DMS79 (cell line): ENCODE results near the gene HDAC7.
"Not testable (repeated sequence)": the region's sequence is repeated elsewhere in the genome, so short reads cannot be mapped to it uniquely, and the experiment has no call there.

Experiments
- DNase-seq: peaks from one replicate; lab custom pipeline; 2025; lab: John Stamatoyannopoulos, UW

The HDAC7 gene

DNA sequence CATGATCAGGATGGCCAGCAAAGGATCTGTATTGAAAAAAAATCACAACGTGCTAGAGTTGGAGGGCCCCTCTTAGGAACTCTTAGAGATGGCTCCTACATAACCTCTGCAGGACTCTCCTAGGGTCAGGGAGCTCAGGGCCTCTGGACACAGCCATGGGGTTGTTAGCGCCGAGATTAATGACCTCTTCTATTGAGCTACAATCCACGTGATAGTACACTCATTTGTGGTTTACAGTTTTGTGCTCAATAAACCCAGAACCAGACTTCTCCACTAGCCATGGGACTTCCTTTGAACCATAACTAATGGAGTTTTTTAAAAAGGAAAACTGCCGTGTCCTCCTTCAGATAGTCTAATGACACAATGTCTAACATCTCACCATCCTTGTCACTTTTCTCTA lies 29.6 kb upstream of the HDAC7 start:
- no peak for DNase-seq

DNA sequence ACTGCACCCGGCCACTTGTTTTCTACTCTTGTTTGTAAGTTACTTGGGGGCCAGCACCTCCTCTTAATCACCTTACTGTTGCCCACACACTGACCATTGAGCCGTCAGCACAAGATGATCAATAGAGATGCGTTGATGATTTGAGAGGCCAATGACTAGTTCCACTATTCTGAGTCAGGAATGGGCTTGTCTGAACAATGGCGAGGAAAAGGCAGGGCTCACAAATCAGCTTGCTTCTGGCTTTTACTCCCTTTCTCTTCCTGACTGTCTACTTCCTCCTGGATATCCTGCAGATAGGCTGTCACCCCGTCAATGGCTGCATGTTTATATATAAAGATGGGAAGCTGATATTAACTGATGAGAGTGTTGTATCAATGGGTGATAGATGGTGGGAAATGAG lies 29.1 kb upstream of the HDAC7 start:
- DNase-seq, result no peak

DNA sequence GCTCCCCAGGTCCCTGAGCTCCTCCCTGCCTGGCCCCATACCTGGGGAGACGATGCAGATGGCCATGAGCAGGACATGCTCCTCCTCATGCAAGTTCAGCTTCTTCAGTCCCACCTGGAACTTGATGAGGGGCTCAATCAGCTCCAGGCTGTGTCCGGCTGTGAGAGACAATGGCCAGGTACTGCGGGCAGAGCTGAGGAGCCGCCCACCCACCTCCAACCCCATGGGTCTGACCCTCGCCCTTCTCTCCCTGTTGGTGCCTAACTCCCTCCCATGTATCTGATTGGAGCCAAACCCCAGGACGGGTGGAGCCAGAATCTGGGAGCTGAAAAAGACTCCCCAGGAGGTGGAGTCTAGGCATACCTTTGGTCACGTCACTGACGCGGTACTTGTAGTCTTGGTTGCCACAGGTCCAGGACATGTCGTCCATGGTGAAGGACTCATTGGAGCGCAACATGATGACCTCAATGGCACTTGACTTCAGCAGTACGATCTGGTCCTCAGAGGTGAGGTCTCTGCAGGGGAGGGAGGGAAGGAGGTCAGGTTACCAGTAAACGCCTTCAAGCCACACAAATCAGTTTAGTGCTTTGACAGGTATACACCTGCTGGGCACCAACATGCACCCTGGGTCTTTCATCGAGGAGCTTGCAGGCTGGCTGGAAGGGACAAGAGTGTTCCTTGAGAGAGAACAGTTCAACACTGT lies 26.7 kb upstream of the HDAC7 start:
- DNase-seq, result peak; percentile 40

DNA sequence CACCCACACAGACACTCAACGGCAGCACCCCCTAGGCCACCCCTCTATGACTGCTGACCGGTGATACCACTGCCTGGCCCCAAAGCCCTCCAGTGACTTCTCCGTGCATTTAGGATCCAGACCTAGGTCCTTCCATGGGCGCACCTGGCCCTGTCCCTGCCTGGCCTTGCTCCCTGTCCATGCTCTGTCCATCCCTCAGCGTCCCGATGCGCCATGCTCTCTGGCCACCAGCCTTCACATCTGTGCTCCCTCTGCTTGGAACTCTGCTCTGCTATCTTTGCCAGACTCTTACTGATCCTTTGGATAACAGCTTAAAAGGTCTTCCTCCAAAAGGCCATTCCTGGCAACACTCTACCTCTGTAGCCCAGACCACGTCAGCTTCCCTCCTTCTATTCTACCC lies 25.4 kb upstream of the HDAC7 start:
- no peak for DNase-seq

DNA sequence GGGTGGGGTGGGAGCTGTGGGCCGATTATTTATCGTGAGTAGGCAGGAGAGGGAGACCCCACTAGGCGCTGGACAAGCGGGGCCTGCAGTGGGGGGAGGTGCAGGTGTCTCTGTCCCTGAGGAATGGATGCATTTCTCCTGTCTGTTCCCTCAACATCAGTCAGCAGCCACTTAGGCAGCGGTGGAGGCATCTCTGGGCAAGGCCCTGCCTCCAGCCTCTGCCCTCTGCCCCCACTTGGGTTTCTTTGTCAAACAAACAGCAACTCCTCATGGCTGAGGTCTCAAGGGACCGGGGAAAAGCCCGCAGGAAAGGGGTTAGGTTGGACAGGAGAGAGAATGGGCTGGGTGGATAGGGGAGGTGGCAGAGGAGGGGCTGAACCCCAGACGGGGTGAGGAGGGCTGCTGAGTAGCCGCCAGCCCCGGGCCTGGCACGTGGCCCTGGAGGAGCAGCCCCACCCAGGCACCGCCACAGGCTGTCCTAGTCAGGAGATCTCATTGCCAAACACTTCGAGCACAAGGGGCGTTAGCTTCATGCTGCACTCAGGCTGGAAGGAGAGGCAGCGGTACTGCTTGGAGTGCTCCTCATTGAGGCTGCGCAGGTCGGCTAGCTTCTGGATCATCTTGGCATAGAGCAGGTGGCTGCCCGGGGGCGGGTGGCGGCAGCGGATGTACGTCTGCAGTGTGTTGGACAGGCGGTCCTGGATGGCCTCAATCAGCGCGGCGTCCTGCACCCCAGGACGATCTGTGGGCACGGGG lies 24.7 kb upstream of the HDAC7 start:
- peak; percentile 36 for DNase-seq

DNA sequence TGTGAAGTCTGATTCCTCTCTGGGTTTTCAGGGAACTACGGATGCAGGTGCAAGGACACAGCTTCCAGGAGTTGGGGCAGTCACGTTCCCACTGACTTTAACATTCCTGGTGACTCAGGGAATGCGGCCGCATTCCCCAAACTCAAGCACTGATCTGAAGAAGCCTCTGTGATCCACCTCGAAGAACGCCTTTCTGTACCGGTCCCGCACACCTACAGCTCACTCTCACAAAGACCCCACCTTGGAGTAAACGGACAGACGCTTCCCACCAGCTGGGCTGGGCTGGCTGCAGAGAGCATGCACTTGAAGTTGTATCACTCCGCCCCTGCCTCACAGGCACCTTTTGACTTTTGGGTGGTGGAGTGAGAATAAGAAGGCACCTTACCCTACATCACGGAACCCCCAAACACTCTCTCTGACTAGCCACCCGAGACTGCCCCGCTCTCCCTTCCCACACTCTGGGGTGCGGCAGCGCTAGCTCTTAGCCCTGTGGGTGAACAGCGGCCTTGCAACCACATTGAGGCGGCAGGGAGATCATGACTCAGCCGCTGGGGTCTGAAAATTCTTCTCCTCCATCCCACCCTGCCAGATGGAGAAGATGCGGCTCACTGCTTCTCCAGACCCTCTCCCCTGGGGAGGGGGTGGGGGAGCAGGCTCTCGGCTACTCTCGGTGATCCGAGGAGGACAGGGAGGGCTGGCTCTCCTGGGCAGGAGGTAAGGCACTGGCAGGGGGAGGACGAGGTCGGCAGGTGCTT lies 23.7 kb upstream of the HDAC7 start:
- DNase-seq, result no peak

DNA sequence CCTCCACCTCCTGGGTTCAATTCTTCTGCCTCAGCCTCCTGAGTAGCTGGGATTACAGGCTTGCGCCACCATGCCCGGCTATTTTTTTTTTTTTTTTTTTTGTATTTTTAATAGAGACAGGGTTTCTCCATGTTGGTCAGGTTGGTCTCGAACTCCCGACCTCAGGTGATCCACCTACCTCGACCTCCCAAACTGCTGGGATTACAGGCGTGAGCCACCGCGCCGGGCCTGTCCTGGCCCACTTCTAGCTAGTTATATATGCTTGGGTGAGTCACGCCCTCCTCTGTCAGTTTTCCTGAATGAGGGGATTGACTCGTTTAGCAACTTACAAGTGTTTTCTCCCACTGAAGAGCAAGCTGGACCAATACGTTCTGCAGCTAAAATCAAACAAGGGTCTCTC lies 22.8 kb upstream of the HDAC7 start:
- not testable (repeated sequence) for DNase-seq

DNA sequence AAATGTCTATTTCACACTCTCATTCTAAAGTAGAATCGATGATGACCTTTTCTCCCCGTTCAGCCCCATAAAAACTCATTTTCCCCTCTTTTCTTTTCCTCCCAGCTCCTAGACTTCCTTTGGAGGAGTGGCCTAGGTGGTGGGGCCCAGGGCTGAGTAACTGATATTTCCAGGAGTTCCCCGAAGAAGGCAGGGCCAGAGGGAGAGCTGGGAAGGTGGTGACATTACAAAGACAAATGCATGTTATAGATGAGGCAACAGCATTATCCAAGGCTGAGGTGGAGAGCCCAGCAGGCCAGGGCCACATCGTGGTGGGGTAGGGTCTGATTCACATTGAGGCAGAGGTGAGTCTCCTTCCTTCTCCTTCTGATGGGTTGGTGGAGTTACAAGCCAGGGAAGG lies 22.2 kb upstream of the HDAC7 start:
- no peak for DNase-seq

DNA sequence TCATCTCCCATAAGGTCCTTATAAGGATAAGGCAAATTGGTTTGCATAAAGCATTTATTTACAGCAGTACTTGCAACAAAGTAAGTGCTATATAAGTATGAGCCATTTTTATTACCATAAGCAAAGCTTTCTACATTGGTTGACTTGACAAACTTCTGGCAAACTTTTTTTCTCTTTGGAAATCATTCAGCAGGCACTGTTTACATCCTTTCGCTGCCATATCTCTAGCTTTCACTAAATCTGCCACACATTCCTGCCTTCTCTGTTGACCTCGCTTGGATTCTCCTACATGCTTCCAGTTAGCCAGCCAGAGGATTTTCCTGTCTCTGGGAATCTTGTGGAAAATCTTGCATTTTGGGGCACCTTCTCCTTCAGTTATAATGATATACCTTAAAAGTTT lies 21.8 kb upstream of the HDAC7 start:
- DNase-seq, result no peak

DNA sequence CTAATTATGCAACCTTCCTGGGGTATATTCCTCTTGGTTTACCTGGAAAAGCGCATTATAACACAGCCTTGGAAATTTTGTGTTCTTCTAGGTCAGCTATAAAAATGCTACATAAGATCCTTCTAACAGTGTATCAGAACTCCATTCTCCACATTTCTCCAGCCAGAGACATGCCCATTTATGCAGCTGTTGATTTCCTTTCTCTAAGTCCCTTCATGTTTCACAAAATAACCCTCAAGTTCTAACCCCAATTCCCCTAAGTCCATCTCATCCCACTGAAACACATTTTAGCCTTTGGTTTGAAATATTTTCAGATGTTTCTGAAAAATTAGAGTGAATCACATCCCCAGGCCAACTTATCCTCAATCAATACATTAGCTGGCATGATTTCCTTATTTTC lies 20.9 kb upstream of the HDAC7 start:
- DNase-seq, result no peak

DNA sequence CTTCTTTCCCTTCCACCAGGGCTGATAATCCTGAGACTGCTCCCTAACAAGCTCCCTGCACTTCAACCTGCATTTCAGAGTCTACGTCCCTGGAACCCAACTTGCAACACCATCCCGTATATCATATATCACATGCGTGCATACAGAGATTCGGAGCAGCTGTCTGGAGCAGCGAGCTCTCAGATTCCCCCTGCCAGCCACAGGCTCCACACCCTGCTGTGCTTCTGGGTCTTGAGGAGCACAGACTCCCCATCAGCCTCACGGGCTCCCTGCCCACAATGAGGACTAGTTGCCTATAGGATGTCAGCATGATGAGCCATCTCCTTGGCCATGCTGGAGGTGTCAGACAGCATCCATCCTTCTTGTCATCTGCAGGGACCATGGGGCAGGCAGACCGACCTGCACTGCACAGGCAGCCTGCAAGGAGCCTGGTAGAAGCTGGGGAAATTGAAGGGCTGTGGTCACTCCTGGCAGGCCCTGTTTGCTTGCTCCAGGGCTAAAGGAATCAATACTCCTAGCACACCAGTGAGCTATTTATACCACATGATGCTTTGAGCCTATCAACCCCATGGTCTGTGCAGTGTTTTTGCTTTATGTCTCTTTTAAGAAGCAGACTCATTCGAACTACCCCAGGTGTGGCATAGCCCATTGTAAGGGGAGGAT lies 19.6 kb upstream of the HDAC7 start:
- DNase-seq, result no peak

DNA sequence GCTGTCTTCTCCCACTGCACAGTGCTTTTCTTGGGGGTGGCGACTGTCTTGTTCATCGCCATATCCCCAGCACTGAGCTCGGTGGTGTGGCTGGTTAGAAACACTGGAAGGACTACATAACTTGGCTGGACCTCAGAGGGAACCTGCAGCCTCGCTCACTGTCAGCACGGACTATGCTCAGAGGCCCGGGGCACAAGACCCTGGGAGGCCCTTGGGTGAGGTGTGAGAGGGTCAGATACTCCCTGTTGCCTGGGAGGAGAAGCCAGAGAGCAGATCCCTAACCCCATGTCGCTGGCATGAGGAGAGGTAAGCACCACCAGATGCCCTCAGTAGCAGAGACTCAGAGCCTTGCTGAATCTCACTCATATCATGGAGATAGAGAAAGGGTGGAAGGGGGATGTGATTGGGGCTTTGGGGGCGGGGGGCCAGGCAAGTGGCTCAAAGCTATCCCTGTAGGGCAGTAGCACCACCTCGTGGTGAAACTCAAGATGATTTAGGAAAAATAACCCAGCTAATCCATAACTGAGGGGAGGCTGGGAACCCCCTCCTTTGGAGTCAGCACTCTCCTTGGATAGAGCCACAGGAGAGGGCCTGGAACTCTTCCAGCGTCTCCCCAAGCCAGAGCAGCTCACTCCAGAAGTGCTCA lies 18.7 kb upstream of the HDAC7 start:
- DNase-seq, result no peak

DNA sequence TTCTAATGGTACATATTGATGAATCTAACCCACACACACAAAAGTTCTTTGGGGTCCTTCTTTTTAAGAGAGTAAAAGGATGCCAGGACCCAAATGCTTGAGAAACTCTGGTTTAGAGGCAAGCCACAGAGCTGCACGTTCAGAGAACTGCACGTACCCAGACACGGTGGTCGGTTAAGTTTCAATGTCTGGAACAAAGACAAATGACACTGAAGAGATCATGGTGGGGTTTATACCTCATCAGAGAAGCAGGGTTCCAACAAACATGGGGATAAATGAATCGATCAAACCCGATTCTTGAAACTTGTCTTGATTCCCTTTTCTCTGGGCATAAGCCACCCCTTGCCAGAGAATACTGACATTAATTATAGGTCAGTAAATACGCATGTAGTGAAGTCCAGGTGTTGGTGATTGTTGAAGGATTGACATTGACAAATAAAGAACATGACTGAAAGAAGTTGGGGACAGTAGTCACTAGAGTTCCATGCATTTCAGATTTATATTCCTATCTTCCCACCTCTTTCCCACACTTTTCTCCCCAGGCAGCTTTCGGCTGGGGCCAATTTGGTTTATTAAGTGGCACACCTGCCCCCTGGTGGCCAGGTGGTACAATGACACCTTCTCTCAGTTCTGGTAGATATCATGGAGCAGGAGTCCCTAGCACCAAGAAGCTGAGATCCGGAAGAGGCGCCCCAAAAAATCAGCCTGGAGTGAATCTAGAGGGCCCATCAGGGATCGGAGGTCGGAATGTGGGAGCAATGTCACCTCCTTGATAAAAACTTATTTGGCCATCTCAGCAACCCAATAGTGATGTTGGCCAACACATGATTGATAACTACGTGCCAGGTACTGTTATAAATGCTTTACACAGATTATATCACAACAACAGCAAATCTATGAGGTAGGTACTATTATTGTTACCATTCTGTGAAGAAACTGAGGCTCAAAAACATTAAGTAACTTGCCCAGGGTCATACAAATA lies 17.8 kb upstream of the HDAC7 start:
- DNase-seq, result peak; percentile 17

DNA sequence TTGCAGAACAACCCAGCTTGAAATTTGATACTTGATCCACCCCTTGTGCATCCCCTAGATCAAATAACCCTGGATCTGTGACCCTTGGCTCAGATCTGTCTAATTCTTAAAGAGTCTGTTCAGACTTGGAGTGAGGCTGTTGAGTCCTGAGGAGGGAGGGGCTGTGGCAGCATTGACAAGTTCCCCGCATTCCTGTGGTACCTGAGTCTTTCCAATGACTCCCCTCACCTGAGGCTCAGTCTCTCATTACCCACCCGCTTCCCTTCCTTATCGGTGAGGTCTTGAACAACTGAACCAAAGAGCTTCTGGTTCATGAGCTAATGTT lies 16.1 kb upstream of the HDAC7 start:
- DNase-seq, result no peak

DNA sequence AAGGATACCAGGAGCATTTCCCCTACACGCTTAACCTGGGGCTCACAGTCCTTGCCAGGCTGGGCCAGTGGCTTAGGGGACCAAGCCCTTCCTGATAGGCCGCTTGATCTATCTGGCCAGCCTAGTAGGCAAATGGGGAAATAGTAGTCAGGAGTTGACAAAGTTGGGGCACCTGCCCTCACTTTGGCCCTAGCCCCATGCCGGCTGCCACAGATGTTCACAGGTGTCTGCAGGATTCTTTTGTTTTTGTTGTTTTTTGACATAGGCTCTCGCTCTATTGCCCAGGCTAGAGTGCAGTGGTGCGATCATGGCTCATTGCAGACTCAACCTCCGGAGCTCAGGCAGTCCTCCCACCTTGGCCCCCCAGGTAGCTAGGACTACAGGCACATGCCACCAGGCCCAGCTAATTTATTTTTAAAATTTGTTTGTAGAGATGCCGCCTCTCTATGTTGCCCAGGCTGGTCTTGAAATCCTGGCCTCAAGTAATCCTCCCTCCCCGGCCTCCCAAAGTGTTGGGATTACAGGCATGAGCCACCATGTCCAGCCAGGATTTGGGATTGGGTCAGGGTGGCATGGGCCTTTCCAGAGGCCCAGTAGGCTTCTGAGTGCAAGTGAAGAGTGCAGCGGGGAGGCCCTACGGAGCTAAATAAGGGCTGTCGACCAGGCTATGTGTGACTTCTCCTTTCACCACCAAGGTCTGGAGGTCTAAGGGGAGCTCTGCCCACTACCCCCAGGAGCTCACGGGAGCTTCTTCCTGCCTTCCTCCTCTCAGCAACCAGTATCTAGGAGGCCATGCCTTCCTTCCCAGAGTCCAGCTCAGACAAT lies 15.5 kb upstream of the HDAC7 start:
- no peak for DNase-seq

DNA sequence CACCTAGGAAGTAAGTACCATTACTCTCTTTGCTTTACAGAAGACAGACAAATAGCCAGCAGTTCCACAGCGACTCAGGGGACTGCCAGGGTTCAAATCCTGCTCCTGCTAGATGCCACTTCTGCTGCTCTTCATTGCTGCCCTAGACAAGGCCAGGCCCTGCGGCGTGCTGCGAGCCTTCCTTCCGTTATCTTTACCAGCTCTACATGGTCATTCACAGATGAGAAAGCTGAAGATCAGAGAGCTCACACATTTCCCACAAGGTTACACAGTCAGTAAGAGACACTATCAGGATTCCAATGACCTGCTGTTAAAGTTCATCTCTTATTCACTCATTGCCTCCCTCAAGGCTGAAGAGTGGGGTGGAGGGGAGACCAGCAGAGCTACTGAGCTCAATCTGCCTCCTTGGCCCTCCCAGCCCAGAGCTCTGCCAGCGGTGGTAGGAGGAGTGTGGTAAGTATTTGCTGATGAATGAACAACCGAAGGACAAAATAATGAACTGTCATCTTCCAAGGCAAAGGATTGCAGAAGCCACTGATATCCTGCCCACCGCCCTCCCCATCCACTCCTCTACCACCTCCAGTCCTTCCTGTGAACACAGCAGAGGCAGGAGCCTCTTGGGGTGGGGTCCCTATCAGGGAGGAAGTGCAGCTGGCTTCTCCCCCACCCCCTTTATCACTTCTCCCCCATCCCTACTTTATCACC lies 14.6 kb upstream of the HDAC7 start:
- DNase-seq, result no peak

DNA sequence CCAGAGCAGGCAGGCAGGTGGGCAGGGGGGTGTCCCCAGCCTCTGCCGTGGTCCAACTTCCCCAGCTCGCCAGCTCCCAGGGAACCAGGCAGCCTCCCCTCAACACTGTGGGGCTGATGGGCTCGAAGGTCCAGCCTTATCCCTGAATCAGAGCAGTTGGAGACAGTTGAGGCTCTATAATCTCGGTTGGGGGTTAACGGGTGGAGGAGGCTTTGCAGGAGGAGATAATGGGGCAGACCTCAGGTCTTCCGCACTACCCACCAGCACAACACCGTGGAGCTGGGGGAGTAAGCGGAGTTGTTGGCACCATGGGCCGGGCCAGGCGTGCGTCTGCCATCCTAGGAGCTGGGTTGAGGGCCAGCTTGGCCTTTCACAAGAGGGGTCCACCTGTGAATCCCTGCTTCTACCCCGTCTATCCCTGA lies 13.9 kb upstream of the HDAC7 start:
- DNase-seq, result no peak

DNA sequence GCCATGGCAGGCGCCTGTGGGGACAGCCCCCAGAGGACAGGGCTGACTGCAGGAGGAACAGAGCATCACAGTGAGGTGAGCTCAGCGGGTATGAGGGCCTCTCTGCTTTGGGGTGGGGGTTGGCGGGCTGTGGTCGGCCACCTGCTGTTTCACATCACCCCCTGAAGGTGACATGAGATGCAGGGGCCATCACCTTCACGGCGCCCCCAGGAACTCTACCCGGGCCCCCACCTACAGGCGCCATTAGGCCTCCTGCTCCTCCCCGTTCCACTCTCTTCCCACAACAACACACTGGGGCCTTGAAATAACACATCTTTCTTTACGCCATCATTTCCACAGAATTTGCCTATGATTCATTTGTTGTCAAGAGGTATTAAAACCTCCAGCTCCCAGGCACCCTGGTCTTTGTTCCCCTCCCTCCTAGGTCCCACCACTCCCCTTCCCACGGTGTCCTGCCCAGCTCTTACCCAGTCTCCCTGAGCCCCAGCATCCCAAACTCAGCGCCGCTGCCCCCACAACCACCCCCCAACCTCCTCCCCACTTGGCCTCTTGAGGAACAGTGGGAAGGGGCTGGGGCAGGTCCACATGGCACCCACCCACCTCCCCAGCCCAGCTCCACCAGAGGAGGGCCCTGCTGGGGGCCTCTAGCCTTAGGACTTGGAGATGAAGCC lies 12.7 kb upstream of the HDAC7 start:
- DNase-seq, result no peak

DNA sequence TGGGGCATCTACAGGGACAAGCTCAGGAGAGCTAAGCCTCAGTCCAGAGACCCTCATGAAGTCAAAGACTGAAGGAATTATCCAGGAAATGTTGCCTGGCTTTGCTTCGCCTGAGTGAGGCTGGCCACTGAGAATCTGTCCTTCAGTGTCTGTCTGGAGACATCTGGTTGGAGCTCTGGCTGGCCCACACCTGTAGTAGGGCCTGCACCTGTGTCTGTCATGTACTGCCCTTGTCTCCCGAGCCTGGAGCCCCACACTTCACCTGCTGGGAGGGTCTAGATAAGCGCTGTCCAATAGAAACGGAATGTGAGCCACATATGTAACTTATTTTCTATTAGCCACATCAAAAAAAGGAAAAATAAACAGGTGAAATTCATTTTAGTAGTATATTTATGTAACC lies 9.9 kb upstream of the HDAC7 start:
- DNase-seq, result no peak
